Mesenchymal stem cell (in vitro differentiated cells and primary cell): ENCODE data around the gene TLCD1.

Source experiments
- DNase-seq: peaks from one replicate; pipeline ENCODE4 v3.0.0-alpha.2; 2013
- H2AFZ ChIP-seq: one replicate; pipeline ENCODE4 v1.6.1; 2013; ENCODE audit warnings: low read depth, mild to moderate bottlenecking, control low read depth, inconsistent platforms, low read length, moderate library complexity
- H2AK5ac ChIP-seq: 2 replicates; pipeline ENCODE4 v1.6.1; 2013; ENCODE audit warnings: low read length, moderate library complexity, mild to moderate bottlenecking, inconsistent platforms; ENCODE audit not compliant: severe bottlenecking
- H2BK120ac ChIP-seq: one replicate; pipeline ENCODE4 v1.6.1; 2013; ENCODE audit warnings: low read depth, mild to moderate bottlenecking, inconsistent platforms, low read length, moderate library complexity
- H2BK12ac ChIP-seq, 2 experiments: one replicate each; pipeline ENCODE4 v1.6.1; 2013; ENCODE audit warnings: inconsistent platforms in 2 of 2, low read length in 2 of 2, mild to moderate bottlenecking in 2 of 2, moderate library complexity in 2 of 2, control low read depth in 1 of 2
- H2BK15ac ChIP-seq: one replicate; pipeline ENCODE4 v1.6.1; 2013; ENCODE audit warnings: mild to moderate bottlenecking, low read depth, inconsistent platforms; ENCODE audit not compliant: poor library complexity, severe bottlenecking
- H2BK5ac ChIP-seq: 2 replicates; pipeline ENCODE4 v1.6.1; 2013; ENCODE audit warnings: low read depth, mild to moderate bottlenecking, low read length, control low read depth, inconsistent platforms; ENCODE audit not compliant: poor library complexity, severe bottlenecking
- H3K14ac ChIP-seq, 2 experiments: one replicate each; pipeline ENCODE4 v1.6.1; 2013; ENCODE audit warnings: inconsistent platforms in 2 of 2, low read length in 2 of 2, control low read depth in 1 of 2, mild to moderate bottlenecking in 1 of 2, moderate library complexity in 1 of 2
- H3K18ac ChIP-seq, 2 experiments: one replicate each; pipeline ENCODE4 v1.6.1; 2013; ENCODE audit warnings: inconsistent platforms in 2 of 2, low read length in 2 of 2, control low read depth in 1 of 2, low read depth in 1 of 2, mild to moderate bottlenecking in 1 of 2
- H3K23ac ChIP-seq, 2 experiments: one replicate each; pipeline ENCODE4 v1.6.1; 2013; ENCODE audit warnings: inconsistent platforms in 2 of 2, low read length in 2 of 2, mild to moderate bottlenecking in 2 of 2, moderate library complexity in 2 of 2, control low read depth in 1 of 2
- H3K27ac ChIP-seq: 2 replicates; pipeline ENCODE4 v1.5.1; 2013; ENCODE audit warnings: mild to moderate bottlenecking, moderate library complexity, low read length, control low read depth, inconsistent platforms; ENCODE audit not compliant: poor library complexity, severe bottlenecking
- H3K27me3 ChIP-seq, 2 experiments: 2 replicates each; pipeline versions ENCODE4 v1.6.1 to v1.7.0; 2013; ENCODE audit warnings: low read length in 2 of 2, mild to moderate bottlenecking in 2 of 2, moderate library complexity in 2 of 2, control low read depth in 1 of 2, inconsistent platforms in 1 of 2; ENCODE audit not compliant: control insufficient read depth in 1 of 2, insufficient read depth in 1 of 2
- H3K36me3 ChIP-seq, 2 experiments: 2 replicates each; pipeline versions ENCODE4 v1.6.1 to v1.7.0; 2013; ENCODE audit warnings: low read length in 2 of 2, control low read depth in 1 of 2, inconsistent platforms in 1 of 2, low read depth in 1 of 2, mild to moderate bottlenecking in 1 of 2; ENCODE audit not compliant: insufficient read depth in 2 of 2, control insufficient read depth in 1 of 2
- H3K4ac ChIP-seq, 2 experiments: one replicate each; pipeline ENCODE4 v1.6.1; 2013; ENCODE audit warnings: inconsistent platforms in 2 of 2, low read length in 2 of 2, mild to moderate bottlenecking in 2 of 2, moderate library complexity in 2 of 2, control low read depth in 1 of 2, low read depth in 1 of 2
- H3K4me1 ChIP-seq: 2 replicates; pipeline ENCODE4 v1.6.1; 2013; ENCODE audit warnings: low read depth, low read length, control low read depth; ENCODE audit not compliant: control insufficient read depth, insufficient read depth
- H3K4me2 ChIP-seq: 2 replicates; pipeline ENCODE4 v1.6.1; 2013; ENCODE audit warnings: low read length, mild to moderate bottlenecking, inconsistent platforms; ENCODE audit not compliant: poor library complexity, severe bottlenecking
- H3K4me3 ChIP-seq, 2 experiments: 2 replicates each; pipeline versions ENCODE4 v1.5.1 to v1.7.0; 2013; ENCODE audit warnings: low read length in 2 of 2, mild to moderate bottlenecking in 2 of 2, control low read depth in 1 of 2, low read depth in 1 of 2; ENCODE audit not compliant: insufficient read depth in 1 of 2
- H3K79me1 ChIP-seq: replicated peaks from 2 replicates; pipeline ENCODE4 v1.6.1; 2013; ENCODE audit warnings: mild to moderate bottlenecking, control low read depth, low read length, inconsistent platforms; ENCODE audit not compliant: poor library complexity, severe bottlenecking
- H3K9ac ChIP-seq: 2 replicates; pipeline ENCODE4 v1.7.0; 2013; ENCODE audit warnings: mild to moderate bottlenecking, low read length, moderate library complexity
- H3K9me3 ChIP-seq: 2 replicates; pipeline ENCODE4 v1.7.0; 2013; ENCODE audit warnings: mild to moderate bottlenecking, low read length; ENCODE audit not compliant: control insufficient read depth
- H4K8ac ChIP-seq: one replicate; pipeline ENCODE4 v1.6.1; 2013; ENCODE audit warnings: inconsistent platforms, mild to moderate bottlenecking, low read length, moderate library complexity
- H4K91ac ChIP-seq: one replicate; pipeline ENCODE4 v1.6.1; 2013; ENCODE audit warnings: mild to moderate bottlenecking, low read length, inconsistent platforms
- WGBS: methylation state at CpG from one replicate; pipeline ENCODE4 v1.1.7; 2013; ENCODE audit warnings: mixed read lengths; 5-methylcytosine and 5-hydroxymethylcytosine counted together

TLCD1 gene

DNA sequence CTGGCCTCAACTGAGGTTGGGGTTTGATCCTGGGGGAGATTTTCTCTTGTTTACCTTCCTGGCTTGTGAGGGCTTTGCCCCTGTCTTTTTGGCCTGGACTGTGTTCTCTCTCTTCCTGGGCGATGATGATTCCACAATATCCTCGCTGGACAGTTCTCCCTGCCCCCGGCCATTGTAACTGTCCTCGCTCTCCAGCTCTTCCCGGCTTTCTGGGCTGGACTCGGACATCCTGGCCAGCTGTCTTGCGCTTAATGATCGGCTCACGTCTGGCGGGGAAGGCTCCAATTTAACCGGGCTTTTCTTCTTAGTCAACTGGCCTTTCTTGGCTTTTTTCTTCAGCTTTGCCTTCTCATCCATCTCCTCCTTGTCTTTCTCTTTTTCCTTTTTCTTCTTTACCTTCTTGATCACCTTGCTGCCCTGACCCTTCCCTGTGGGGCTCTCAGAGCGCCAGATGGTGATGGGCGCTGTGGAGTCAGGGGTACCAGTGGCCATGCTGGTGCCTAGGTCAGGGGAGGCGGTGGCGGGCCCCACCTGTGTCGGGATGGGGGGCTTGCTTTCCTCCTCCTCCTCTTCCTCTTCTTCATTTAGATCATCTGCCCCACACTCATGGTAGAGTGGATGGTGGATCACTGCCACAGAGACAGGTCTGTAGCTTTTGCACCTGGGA, 22.3 kb downstream of the TLCD1 start:
- Histone ChIP-seq H3K4me3 (no peak overlapping the region), H2BK120ac (no peak overlapping the region), H3K23ac (no peak overlapping the region), H2BK15ac (no peak overlapping the region), H3K14ac (no peak overlapping the region), H4K8ac (no peak overlapping the region), H3K36me3 (peaks cover 77 to 78% of the 10 kb centered on the region in 2 experiments), H2BK5ac (no peak overlapping the region), H4K91ac (no peak overlapping the region), H2AFZ (no peak overlapping the region), H3K79me1 (peaks cover 8% of the 10 kb centered on the region), H3K27me3 (no peaks in the 10 kb centered on the region), H2AK5ac (no peak overlapping the region), H2BK12ac (no peak overlapping the region), H3K4me1 (peaks cover 4% of the 10 kb centered on the region), H3K27ac (no peak overlapping the region), H3K9ac (no peak overlapping the region), H3K4ac (no peak overlapping the region), H3K18ac (no peak overlapping the region), H3K4me2 (no peak overlapping the region), H3K9me3 (no peaks in the 10 kb centered on the region)
- WGBS, result 95% methylated on average over 13 of the region's 16 CpGs
- no peak for DNase-seq

DNA sequence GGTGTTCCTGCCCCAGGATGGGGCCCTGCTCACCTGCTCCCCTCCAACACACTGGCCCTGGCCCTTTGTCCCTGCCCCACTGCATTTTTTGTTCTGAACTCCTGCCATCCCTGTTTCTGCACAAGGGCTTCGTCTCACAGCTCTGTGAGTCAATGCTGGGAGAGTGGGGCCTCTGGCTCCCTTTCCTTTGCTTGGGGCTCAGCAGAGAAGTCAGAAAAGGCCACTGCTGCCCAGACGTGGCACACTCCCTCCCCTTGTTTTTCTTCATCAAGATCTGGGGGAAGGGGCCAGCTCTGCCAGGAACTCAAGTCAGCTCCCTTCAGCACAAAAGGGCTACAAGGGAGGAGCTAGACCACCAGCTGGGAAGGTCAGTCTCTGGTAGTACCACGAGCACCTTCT, 23.3 kb downstream of the TLCD1 start:
- Histone ChIP-seq H3K14ac (no peak overlapping the region), H3K27ac (no peak overlapping the region), H2BK12ac (no peak overlapping the region), H2BK15ac (no peak overlapping the region), H3K9me3 (no peaks in the 10 kb centered on the region), H2BK120ac (no peak overlapping the region), H4K8ac (no peak overlapping the region), H3K23ac (no peak overlapping the region), H3K36me3 (peaks cover 86 to 88% of the 10 kb centered on the region in 2 experiments), H2BK5ac (no peak overlapping the region), H3K18ac (no peak overlapping the region), H2AFZ (no peak overlapping the region), H3K79me1 (peaks cover 11% of the 10 kb centered on the region), H3K4me3 (no peak overlapping the region), H3K4me2 (no peak overlapping the region), H3K4me1 (peaks cover 4% of the 10 kb centered on the region), H3K27me3 (no peaks in the 10 kb centered on the region), H2AK5ac (no peak overlapping the region), H3K4ac (no peak overlapping the region), H4K91ac (no peak overlapping the region), H3K9ac (no peak overlapping the region)
- DNase-seq, result no peak
- WGBS, result 63% methylated on average over 3 of the region's 3 CpGs

DNA sequence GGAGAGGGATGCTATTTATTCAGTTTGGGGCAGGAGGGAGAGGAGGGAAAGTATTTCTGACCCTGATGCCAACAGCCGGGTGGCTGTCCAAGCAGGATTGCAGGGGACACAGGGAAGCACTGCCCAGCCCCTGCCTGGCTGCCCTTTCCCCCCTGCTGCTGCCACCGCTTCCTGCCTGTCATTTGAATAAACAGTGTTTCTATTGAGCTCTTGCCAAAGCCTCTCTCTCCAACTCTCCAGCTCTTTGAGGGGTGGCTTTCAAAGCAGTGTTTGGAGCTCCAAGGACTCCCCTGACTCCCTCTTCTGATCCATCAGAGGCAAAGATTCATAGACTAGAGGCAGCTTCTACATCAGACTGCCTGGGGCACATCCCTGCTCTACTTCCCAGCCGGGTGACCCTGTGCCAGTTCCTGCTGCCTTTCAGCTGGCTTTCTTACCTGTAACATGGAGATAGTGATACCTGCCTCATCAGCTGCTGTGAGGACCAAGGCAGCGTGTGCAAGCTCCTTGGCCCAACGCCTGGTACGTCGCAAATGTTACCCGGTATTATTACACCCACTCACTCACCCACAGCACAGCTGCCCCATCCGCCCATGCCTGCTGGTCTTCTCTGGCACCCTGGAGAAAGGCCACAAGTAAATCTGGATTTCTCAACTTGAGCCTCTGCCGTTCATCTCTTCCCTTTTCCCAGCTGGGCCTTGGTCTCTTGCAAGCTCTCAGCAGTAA, 23.8 kb downstream of the TLCD1 start:
- Histone ChIP-seq H3K9ac (no peak overlapping the region), H3K14ac (no peak overlapping the region), H2BK120ac (no peak overlapping the region), H3K27ac (no peak overlapping the region), H3K4me1 (peaks cover 4% of the 10 kb centered on the region), H4K91ac (no peak overlapping the region), H2AK5ac (no peak overlapping the region), H3K4me2 (no peak overlapping the region), H2BK12ac (no peak overlapping the region), H3K36me3 (peaks cover 90 to 93% of the 10 kb centered on the region in 2 experiments), H2BK5ac (no peak overlapping the region), H3K23ac (no peak overlapping the region), H2BK15ac (no peak overlapping the region), H3K4me3 (no peak overlapping the region), H4K8ac (no peak overlapping the region), H3K9me3 (no peaks in the 10 kb centered on the region), H2AFZ (no peak overlapping the region), H3K18ac (no peak overlapping the region), H3K27me3 (no peaks in the 10 kb centered on the region), H3K4ac (no peak overlapping the region), H3K79me1 (peaks cover 11% of the 10 kb centered on the region)
- DNase-seq, result no peak
- 93% methylated on average over 10 of the region's 10 CpGs for WGBS

DNA sequence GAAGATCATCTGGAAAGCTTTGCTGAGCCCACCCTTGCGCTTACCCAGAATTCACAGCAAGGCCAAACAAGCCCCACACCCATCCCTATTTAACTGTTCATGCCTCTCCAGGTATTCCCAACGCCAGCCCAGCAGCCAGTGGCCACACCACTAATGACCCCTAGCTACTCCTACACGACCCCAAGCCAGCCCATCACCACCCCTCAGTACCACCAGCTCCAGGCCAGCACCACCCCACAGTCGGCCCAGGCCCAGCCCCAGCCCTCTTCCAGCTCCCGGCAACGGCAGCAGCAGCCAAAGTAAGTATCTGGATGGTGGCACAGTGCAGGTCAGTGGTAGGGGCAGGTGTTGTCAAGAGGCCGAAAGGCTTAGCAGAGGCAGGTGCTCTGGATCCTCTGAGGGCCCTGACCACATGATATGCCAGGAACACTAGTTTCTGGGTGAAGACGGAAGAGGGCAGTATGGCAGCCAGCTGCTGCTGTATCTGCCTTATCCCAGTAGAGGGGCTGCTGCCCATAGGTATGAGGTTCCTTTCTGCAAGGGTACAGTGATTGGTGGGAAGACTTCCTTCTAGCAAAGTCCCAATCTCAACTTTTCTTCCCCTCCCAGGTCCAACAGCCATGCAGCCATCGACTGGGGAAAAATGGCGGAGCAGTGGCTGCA, 25.1 kb downstream of the TLCD1 start:
- Histone ChIP-seq H3K27me3 (no peaks in the 10 kb centered on the region), H3K36me3 (peaks cover 96 to 98% of the 10 kb centered on the region in 2 experiments), H4K8ac (no peak overlapping the region), H4K91ac (no peak overlapping the region), H2BK12ac (no peak overlapping the region), H3K14ac (no peak overlapping the region), H3K4me2 (no peak overlapping the region), H3K18ac (no peak overlapping the region), H2BK15ac (no peak overlapping the region), H3K4me1 (peaks cover 4% of the 10 kb centered on the region), H3K79me1 (peaks cover 11% of the 10 kb centered on the region), H2AFZ (no peak overlapping the region), H3K4ac (no peak overlapping the region), H3K9ac (no peak overlapping the region), H2BK120ac (no peak overlapping the region), H2BK5ac (no peak overlapping the region), H3K27ac (no peak overlapping the region), H3K4me3 (no peak overlapping the region), H3K23ac (no peak overlapping the region), H3K9me3 (no peaks in the 10 kb centered on the region), H2AK5ac (no peak overlapping the region)
- 98% methylated on average over 9 of the region's 10 CpGs for WGBS
- DNase-seq, result no peak
